Hematopoietic multipotent progenitor cell treated with erythropoietin and hydrocortisone succinate and interleukin-3 and kit ligand, for 8 days (in vitro differentiated cells): ENCODE results near the gene COX7A2.
A peak's percentile ranks its signal among the peaks of the same experiment; 100 is the strongest.

Experiments
- DNase-seq: peaks from one replicate; pipeline ENCODE4 v3.0.0-alpha.2; 2015

Gene COX7A2, protein sequence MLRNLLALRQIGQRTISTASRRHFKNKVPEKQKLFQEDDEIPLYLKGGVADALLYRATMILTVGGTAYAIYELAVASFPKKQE

DNA sequence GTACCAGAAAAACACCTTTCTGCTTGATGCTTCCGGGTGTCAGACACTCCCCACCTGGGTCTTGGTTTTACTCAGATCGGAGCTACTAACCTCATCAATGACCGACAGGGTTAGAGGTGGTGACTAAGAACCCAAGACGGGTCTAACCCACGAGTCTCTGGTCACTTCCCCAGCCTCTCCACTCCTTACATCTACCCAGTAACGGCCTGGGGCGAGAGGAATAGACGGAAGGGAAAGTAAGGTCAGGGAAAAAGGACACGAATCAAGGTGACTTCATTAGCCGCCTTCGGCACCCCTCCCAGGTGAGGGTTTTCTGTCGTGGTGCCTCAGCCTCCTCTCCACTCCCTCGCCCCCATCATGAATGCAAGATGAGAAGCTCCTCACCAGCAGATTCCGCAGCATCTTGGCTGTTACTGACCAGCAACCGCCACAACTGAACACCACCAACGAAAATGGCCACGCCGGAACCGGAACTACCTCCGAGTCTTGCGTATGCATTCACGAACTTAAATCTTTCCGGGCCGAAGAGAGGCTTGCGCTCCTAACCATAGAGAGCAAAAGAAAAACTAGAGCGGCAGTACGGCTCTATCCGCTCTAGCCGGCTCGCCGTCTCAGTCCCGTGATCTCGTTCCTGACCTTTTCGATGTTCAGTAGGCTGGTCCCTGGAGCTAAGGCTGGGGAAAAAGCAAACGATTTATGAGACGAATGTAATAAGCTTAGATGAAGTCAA is at the start of gene COX7A2:
Gene COX7A2 (minus strand): TSS at position 469 of the 730 bp plus-strand sequence. CDS start 67 bp downstream, at position 402.
- DNase-seq, result peak; percentile 97

- no peak for DNase-seq
These were observed 49.0 kb upstream of the COX7A2 start for GRCh38 chr6:75292555-75292954.

- DNase-seq, result no peak
These were observed 48.1 kb upstream of the COX7A2 start for GRCh38 chr6:75291744-75292143.

- no peak for DNase-seq
These were observed 47.7 kb upstream of the COX7A2 start for GRCh38 chr6:75291331-75291730.

DNA sequence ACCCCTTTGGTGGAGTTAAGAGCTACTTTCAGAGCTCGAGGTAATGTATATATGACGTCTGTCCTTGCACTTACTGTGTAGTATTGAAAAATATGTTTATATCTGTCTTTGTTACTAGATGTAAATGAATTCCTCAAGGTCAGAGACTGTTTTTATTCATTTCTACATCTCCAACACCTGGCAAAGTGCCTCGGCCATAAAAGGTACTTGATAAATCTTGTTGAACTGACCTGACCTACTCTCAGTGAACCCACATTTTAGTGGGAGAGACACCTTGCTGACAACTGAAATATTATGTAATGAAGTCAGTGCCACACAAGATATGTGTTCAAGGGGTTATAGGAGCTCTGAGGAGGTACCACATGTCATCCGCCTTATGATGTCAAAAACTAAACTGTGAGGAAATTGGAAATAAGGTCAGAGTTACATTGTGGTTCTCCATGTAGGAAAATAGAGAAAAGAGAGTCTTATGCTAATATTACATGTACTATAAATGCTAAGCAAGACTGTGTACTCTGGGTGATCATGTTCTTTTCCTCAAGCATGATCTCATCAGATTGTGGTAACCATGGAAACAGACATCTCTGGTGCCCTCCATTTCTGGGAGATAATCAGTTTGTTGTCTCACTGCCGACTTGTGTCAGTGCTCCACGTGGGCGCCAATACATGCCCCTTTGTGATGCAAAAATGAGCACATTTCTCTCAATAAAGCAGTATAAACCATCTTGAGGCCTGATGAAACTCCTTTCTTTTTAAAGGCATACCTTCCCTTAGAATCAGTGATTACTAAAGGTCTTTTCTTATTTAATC is 46.7 kb upstream of the COX7A2 start:
- no peak for DNase-seq

DNA sequence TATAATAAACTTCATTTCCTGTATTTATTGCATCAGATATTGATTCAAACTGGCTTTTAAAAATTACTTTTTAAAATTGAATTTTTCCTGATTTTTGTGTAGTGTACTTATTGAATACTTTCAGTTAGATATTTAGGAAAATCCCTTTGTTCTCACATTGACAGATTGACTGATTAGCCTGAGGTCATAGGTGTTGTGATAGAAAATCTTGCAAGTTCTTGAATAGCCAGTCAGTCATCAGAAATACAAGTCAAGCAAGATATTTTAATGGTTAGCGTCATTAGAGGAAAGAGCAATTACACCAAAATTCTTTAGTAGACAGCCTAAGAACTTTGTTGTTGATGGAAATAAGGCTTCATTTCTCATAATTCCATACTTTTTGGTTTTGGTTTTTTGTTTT is 44.4 kb upstream of the COX7A2 start:
- DNase-seq, result no peak

- no peak for DNase-seq
These were observed 43.8 kb upstream of the COX7A2 start for GRCh38 chr6:75287424-75287823.

GRCh38 chr6:75286955-75287354 is 43.4 kb upstream of the COX7A2 start:
- no peak for DNase-seq

- peak; percentile 57 for DNase-seq
These were observed 41.7 kb upstream of the COX7A2 start for GRCh38 chr6:75285283-75285639.

DNA sequence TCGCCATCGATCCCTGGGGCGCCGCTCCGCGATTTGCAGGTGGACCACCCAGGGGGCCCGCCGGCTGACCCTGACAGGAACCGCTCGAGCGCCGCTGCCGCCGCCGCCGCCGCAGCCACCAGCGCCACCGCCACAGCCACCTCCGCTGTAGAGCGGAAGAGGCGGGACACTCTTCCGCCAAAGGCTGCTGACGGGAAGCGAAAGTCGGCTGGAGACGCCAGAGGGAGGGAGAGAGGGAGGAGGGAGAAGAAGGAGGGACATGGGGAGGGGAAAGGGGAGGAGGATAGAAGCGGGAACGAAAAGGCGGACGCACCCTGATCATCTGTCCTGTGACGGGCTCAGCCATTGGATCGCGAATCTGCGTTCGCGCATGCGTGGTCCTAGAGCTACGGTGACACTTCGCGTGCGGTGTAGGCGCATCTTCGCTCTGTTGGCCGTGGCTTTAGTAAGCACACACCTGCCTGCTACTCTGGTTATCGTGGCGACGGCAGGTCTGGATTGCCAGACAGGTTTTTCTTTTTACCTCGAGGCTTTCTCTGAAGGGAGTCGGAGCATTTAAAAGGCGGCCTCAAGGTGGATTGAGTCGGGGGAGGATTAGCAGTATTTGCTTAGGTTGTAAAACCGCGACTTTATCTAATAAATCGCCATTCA is 41.2 kb upstream of the COX7A2 start, which contains the start of gene TMEM30A:
Gene TMEM30A (minus strand): TSS at position 161 of the 651 bp plus-strand sequence. CDS start 154 bp downstream, at position 7.
- peak; percentile 99 for DNase-seq

DNA sequence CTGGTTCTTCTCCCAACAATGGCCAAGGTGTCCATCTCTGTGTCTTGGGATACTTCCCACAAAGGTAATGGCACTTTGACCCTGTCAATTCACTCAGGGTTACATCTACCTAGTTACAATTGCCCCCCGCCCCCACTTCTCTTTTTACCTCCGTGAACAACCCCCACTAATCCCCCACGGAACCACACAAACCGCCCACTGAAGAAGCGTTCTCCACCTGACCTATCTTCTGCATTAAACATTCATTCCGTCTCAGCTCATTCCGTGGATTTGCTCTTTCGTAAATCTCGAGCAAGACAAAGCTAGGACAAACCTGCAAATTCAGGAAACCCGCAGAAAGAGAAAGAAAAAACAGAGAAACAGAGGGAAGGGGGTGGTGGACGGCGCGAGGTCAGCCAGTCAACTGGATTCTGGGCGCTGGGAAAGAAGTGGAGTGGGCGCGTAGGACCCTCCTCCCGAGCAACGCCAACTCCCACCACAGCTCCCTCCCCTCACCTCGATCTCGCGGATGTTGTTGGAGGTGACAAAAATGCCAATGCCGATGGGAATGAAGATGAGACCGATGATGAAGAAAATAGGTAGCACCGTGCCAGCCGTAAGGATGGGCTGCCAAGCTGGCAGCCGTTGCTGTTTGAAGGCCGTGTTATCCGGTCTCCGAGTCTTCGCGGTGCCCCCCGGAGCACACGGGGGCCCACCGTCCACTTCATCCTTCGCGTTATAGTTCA is 40.5 kb upstream of the COX7A2 start:
- DNase-seq, result peak; percentile 11

DNA sequence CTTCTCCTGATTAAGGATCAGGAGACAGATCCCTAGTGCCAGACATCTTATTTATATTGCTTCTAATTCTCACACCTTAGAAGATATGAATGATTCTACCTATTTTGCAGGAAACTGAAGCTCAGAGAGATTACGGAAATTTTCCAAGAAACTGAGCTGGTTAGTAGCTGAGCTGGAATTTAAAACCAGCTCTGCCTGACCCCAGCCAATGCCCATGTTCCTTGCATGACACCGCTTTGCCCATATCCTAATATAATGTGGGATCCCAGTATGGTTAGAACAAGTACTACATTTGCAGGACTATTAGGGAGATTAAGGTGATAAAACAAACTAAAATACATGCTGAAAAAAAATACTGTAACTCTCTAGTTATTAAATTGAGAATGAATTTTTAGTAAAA is 39.1 kb upstream of the COX7A2 start:
- DNase-seq, result no peak

DNA sequence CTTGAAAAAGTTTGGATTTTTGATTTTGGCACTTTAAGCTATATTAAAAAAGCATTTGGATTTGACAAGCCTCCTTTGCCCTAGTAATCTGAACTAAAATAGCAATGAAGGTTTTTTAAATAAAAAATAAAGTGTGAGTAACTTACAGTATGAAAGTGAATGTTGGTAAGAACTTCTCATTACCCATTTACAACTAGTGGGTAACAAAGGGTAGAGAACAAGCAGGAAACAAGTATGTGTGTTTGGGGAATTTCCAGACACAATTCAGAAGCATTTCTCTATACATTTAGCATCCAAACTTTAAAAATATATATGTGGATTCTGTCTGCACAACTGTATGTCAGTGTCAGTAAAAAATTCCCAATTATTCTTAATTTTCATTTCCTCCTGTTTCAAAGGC is 38.1 kb upstream of the COX7A2 start:
- DNase-seq, result no peak

- no peak for DNase-seq
These were observed 36.7 kb upstream of the COX7A2 start for GRCh38 chr6:75280131-75280855.

- DNase-seq, result peak; percentile 47
These were observed 35.8 kb upstream of the COX7A2 start for GRCh38 chr6:75279418-75279817.

GRCh38 chr6:75278474-75279077 is 35.0 kb upstream of the COX7A2 start:
- DNase-seq, result peak; percentile 26

DNA sequence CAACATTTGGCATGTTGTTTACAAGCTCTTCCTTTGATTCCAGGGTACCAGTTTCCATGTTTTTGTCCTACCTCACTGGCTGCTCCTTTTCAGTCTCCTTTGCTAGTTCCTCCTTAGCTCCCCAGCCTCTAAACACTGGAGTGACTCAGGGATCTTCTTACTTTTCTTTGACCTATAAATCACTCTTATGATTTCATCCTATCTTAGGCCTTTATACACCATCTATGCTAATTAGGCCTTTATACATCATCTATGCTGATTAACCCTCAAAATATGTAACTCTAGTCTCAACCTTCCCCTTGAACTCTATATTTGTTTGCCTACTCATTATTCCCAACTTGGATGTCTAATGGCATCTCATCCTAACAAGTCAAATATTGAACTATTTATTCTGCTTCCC is 31.5 kb upstream of the COX7A2 start:
- no peak for DNase-seq

GRCh38 chr6:75273009-75273408 is 29.4 kb upstream of the COX7A2 start:
- no peak for DNase-seq

GRCh38 chr6:75272145-75272840 is 28.7 kb upstream of the COX7A2 start:
- peak; percentile 23 for DNase-seq

DNA sequence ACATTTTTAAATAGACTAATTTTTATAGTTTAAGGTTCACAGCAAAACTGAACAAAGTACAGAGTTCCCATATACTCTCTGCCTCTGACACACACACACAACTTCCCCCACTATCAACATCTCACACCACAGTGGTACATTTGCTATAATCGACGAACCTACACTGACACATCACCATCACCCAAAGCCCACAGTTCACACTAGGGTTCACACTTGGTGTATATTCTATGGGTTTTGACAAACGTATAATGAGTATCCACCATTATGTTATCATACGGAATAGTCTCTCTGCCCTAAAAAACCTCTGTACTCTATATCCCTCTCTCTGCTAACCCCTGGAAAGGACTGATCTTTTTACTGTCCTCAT is 25.4 kb upstream of the COX7A2 start:
- DNase-seq, result no peak
